ENCODE data around the gene TRAF3IP3.

TRAF3IP3 gene, protein sequence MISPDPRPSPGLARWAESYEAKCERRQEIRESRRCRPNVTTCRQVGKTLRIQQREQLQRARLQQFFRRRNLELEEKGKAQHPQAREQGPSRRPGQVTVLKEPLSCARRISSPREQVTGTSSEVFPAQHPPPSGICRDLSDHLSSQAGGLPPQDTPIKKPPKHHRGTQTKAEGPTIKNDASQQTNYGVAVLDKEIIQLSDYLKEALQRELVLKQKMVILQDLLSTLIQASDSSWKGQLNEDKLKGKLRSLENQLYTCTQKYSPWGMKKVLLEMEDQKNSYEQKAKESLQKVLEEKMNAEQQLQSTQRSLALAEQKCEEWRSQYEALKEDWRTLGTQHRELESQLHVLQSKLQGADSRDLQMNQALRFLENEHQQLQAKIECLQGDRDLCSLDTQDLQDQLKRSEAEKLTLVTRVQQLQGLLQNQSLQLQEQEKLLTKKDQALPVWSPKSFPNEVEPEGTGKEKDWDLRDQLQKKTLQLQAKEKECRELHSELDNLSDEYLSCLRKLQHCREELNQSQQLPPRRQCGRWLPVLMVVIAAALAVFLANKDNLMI

DNA sequence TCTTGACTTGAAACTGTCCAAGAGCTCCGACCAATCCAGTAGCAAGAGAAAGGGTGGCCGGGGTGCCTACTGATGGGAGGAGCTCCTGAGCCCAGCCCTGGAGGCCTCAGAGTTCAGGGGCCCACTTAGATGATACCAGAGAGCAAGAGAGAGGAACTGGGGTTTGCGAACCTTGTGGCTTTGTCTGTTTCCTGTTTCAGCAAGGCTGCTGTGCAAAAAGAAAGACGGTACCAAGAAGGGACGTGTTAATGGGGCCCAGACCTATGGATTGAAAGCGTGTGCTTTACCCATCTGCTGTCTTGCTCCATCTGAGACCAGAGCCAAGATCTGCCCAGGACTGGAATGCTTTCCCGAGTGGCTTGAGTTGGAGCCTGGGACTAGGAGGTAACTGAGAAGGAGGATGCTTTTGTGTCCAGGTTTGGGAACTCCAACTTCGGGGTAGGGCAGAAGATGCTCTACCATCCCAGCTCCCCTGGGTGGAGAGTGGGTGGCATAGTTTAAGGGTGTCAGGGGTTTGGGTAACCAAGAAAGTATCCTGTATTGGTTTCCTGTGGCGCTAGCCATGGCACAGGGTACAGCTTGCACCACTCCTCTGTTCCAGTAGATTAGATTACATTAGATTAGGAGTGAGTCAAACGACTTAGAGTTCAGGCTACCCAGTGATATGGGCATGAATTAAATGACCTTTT, at the start of gene TRAF3IP3:
TSS of gene TRAF3IP3 (plus strand) at position 128 of the 689 bp plus-strand sequence. CDS start 3,987 bp downstream, outside the sequence.
- peak; percentile 82 for DNase-seq

DNA sequence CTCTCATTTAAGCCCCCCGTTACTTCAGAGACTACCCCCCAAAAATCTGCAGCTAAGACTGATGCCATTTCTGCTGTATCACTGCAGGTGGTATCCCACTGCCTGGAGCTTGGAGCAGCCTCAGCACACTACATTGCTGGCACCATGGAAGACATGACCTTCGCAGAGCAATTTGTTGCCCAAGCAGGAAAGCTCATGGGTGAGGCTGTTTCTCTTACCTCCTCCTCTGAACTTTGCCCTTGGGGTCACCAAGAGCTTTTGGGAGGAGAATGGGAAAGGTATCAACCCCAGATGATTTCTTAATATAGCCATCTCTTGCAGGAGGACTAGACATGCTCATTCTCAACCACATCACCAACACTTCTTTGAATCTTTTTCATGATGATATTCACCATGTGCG, 49.2 kb upstream of the TRAF3IP3 start:
- no peak for DNase-seq

DNA sequence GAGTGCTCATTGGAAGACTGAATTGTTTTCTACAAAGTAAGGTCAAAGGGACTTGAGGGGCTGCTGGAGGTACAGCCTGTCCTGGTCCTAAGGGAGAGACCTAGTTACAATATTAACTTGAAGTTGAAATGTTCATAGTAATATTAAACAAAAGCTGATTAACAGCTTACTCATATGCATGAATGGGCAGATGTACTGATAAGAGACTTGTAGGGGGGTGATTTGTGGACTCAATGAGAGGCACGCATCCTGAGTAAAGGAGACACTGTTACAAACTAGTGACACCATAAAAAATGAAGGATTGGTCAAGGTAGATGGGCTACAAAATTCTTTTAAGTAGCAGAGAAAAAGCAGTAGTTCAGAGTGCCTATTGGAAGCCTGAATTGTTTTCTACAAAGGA, 48.5 kb upstream of the TRAF3IP3 start:
- no peak for DNase-seq

DNA sequence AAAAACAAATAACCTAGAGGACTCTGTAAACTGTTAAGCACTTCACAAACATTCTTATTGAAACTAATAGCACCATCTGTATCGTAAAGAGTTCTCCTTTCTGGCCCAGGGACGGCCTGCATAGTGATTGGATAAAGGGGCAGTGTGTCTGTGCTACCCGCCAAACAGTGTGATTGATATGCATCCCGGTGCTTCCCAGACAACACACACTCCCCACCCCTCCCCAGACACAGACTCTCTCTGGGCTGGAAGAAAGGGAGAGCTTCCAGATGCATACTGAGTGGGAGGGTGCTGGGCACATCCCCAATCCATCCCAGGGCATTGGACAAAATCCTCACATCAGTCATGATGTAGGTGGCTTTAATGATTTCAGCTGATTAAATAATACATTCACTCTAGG, 47.6 kb upstream of the TRAF3IP3 start:
- DNase-seq, result no peak

DNA sequence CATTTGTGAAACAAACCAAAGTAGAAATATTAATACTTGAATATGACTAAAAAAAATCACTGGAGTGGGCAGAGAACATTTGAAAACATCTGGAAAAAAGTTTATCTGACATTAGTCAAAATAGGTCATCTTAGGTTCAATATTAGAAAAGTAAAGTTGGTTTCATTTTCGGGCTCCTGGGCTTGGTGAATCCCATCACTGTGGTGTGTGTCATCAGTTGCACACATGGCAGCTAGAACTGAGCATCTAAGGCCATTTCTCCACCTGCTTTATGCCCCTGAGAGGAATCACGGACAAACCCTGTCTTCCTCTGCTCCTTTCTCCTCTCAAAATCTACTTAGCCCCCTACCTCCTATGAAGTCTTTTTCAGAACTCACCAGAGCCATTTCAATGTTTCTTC, 45.8 kb upstream of the TRAF3IP3 start:
- DNase-seq, result peak; percentile 13

DNA sequence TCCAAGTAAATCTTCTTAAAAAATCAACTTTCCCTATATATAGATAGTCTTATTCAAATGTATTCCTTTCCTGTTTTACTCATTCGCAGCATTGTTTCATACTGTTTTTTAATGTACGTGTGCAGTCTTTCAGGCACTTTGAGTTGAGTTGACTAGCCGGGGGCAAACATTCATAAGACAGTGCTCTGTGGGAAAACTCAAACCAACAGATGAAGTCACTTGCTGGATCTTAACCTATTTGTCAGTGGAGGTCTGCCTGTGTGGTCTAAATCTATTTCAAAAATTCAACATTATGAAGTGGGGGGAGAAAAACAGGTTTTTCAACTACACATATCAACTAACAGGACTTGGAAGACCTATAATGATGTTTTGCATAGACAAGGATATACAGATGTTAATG, 45.0 kb upstream of the TRAF3IP3 start:
- DNase-seq, result no peak

DNA sequence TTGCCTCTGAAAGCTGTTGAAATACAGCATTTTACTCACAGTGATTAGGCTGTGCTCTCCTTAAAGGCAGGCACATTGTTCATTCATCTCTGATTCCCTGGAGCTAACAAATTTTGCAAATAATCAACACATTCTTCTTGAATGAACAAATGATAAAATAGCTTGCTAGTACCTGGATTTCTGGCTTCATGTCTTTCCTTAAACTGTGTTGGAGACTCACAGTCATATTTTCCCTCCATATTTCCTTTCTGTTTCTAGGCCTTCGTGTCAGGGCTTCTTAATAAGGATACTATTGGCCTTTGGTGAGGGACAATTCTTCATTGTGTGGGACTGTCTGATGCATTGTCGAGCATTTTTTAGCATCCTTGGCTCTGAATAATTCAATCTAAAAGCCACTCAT, 41.5 kb upstream of the TRAF3IP3 start:
- DNase-seq, result no peak

DNA sequence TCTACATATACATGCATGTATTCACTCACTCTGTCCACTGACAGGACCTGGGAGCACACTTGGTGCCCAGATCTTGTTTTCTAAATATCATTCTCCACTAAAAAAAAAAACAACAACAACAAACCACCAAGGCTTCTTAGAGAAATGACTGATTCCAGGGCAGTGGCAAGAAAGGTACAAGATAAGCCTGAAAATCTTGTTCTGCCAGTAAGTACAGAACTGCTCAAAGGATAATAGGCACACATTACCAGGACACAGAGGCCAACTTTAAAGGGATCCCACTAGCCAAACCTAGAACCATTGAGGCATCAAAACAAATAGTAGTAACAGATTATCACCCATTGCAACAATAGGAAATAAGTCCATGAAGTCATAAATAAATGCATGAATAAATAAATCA, 40.5 kb upstream of the TRAF3IP3 start:
- DNase-seq, result no peak

DNA sequence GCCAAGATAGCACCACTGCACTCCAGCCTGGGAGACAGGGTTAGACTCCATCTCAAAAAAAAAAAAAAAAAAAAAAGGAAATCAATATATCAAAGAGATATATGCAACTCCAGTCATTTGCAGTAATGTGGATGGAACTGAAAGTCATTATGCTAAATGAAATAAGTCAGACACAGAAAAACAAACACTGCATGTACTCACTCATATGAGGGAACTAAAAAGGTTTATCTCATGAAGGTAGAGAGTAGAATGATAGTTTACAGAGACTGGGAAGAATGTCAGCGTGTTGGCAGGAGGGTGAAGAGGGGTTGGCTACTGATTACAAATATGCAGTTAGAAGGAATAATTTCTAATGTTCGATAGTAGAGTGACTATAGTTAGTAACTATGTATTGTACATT, 38.0 kb upstream of the TRAF3IP3 start:
- DNase-seq, result no peak

DNA sequence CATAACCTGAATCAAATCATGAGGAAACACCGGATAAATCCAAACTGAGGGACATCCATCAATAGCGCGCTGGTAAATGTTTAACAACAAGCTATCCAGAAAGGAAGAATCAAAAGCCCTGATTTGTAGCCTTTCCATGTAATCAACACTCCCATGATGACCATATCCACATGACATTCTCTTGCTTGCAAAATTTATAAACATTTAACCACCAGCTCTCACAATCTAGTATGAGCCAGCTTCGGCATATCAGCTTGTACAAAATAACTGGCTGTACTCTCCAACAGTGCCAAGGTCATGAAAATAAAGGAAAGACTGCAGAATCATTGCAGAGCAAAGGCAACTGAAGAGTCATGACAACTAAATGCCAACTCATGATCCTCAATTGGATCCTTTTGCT, 35.5 kb upstream of the TRAF3IP3 start:
- no peak for DNase-seq

DNA sequence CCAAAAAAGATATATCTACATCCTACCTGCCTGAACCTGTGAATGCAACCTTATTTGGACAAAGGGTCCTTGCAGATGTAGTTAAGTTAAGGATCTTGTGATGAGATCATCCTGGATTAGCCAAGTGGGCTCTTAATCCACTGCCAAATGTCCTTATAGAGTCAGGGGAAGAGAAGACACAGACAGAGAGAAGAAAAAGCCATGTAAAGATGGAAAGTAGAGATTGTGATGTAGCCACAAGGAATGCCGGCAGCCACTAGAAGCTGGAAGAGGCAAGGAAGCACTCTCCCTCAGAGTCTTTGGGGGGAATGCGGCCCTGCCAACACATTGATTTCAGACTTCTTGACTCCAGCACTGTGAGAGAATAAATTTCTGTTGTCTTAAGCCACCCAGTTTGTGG, 35.0 kb upstream of the TRAF3IP3 start:
- no peak for DNase-seq

DNA sequence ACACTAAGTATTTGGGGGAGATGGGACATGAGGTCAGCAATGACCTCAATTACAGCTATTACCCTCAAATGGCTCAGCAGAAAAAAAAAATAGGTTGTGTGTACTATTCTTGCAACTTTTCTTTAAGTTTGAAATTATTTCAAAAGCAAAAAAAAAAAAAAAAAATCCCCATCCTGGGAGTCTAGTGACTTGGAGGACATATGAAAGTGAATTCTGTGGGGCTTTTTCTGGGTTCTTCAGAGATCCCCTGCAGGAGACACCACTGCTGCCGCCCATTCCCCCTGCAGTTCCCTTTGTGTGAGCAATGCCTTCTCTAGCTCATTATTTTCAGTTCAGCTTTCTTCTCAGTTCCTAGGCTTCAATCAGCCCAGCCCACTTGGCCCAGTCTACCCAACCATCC, 34.5 kb upstream of the TRAF3IP3 start:
- no peak for DNase-seq

DNA sequence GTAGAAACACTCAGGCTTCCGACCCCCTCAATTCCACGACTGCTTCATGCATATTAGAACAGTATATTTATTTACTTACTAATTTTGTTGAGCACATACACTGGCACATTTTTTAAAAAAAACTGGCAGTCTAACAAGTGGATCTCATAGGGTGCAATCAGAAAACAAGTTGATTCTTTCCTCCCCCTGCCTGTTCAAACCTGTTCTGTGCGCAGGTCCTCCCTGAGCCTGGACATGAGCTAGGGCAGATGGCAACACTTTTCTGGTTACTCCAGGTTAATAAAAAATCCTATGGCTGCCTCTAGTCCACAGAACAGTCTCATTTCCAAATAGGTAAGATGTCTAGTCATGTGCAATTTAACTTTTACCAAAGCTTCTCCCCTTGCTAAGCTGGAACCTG, 32.6 kb upstream of the TRAF3IP3 start:
- no peak for DNase-seq

DNA sequence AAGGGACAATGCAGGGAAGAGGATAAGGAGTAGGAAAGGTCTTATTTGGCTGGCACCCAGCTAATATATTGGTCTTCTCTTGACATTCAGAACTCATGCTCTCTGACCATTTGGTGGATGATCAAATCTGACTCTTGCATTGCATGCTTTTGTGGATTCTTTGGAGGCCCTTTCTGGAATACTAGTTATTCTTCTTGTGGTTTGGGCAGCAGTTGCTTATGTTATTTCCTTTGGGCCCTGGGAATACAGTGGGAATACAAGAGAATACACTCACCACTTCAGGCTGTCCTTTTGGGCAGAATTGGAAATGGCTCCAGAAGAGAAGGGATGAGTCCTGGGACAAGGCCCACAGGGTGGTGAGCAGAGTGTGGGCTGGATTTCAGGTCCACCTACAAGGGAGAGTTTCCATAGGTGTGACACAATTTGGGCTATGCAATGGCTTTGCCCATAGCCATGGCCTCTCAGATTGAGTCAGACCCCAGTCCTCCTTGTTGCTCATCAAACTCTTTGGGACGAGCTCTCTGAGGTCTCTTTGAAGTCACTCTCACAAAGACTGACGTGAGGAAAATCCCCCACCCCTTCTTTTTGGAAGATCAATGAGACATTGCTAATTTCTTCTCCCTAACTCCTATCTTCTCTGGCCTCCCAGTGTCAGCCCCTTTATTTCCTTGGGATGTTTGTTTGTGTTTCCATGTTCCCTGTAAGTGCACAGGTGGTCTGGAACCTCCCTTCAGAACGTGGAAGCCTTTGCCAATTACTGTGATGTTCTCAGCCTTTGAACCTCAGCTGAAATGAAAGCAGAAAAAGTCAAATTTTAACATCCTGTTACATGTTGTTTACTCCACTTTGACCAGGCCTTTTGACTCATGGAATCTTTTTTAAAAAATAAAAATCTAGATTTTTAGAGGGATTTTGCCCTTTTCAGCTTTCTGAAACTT, 31.8 kb upstream of the TRAF3IP3 start:
- no peak for DNase-seq

DNA sequence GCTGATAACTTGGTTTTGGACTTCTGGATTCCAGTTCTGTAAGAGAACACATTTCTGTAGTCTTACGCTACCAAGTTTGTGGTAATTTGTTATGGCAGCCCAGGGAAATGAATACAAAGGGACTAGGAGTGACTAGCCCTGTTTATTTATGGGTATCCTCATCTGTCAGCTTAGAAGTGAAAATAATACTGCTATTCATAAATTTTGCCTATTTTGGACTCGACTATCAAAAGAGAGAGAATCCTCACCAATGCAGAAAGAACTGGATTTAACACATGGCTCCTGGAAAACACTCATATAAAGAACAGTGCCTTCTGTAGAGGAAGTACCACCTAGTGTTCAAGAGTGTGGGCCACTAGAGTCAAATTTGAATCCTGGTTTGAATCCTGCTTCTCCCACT, 28.6 kb upstream of the TRAF3IP3 start:
- DNase-seq, result no peak

DNA sequence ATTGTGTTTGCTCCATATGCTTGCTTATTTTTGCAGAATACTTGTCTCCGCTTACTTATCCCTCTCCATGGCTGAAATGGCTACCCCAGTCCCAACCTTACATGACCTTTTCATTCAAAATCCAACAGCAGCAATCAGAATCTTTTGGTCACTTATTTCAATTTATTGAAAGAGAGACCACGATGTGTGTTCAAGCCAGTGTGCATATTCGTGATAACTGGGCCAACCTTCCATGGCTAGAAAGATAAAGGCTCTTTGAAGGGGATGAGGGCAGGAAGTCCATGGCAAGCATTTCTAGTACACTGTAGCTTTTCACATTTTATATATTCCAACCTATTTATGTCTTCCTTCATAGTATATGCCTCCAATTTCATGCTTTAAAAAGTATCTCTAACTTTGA, 28.1 kb upstream of the TRAF3IP3 start:
- DNase-seq, result no peak

DNA sequence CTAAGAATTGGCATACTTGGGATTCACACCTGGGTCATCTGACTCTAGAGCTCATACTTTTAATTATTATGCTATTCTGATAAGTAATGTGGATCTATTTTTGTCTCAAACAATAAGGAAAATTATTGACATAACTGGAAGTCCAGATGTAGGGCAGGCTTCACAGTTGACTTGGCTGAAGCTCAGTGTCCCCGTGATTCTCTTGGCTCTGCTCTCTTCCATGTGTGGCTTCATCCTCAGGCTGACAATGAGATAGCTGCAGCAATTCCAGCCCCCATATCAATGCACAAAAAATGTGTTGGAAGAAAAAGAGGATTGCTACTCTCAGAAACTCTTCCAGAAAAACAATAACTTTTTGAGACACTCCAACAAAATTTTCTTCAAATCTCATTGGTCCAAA, 27.4 kb upstream of the TRAF3IP3 start:
- DNase-seq, result no peak

DNA sequence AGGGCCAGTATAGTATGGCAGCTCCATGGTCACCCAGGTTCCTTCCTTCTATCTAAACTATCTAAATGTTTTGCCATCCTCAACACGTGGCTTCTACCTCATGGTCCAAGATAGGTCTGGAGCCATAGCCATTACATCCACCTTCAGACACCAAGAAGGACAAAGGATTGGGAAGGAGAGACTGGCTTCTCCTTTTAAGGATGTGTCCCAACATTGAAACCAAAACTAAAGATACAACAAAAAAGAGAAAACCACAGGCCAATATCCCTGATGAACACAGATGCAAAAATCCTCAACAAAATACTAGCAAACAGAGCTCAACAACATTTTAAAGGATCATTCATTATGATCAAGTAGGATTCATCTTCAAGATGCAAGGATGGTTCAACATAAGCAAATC, 26.4 kb upstream of the TRAF3IP3 start:
- DNase-seq, result no peak

DNA sequence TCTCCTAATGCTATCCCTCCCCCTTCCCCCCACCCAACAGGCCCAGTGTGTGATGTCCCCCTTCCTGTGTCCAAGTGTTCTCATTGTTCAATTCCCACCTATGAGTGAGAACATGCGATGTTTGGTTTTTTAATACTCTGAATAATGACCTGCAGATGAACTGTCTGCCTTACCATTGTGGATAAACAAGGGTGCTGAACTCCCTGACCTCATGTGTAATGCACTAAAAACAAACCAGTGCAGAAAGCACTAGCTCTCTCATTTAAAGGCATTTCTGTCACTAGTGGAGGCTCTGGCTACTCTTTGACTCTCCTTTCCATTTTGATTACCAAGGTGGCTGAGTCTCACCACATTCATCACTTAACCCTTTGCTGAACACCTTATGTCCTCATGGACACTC, 23.1 kb upstream of the TRAF3IP3 start:
- DNase-seq, result no peak

DNA sequence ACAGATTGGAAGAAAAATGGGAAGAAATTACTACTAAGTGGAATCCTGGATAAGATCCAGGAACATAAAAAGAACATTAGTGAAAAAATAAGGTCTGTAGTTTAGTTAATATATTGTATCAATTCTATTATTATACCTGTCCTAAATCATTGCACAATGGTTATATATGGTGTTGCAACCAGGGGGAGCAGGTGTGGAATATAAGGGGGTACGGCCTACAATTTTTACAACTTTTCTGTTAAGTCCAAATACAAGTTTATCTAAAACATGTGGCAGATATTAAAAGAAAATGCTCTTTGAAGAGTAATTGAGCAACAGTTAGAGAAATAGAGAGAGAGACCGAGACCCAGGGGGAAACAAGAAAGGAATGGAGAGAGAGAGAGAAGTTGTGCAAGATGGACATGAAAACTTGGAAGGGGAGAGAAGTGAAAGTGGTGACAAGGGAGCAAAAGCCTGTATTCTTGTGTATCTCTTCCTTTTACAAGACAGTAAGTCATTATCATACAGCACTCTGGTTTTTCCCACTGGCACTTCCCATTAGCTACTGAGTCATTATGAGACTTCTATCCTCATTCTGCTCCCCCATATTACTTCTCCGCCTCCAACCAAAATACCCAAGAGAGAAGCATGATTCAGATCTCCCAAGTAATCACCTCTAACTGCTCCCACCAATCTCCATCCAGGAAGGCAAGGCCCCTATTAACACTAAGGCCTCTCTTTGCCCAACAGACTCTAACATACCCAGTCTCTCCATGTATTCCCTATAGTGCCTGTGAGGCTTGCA, 22.3 kb upstream of the TRAF3IP3 start:
- DNase-seq, result no peak

DNA sequence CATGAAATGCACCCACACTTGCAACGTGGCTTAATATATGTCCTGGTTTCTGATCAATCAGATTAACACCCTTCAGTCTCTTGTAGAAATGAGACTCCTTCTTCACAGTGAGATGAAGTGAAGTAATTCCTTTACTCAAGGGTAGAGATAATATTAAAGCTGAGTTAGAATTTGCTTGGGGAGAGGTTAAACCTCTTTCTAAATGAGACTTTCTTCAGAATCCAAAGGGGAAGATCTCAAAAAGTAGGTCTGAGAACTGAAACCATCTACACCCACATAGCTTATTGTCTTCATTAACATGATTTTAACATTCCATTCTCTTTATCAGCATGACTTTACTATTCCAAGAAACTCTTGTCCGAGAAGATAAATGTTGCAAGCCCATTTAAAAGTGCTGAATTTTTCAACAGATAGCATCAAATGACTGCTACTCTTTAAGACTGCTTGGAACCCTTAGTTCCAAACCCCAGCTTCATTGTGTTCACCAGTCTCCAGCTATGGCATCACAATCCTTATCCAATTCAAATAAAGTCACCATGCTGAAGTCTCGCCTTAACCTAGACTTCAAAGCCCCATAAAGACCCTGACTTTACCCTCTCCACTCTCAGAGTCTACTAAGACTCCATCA, 19.2 kb upstream of the TRAF3IP3 start:
- DNase-seq, result no peak

DNA sequence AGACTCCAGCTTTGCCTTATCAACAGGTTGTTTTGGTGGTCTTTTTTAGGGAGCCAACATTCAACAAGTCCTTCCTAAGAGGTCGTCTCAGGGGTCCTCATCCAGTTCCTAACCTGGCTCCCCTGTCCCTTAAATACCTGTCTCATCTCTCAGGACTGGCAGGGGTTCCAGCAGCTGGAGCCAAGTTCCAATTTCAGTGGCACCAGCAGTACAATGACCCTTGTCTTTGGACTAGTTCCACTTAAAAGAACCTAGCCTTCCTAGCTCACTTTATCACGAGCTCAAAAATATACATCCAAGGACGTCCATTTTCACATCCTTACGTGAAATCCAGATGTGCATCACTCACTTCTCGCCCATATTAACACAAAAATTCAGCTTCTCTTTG, 18.7 kb upstream of the TRAF3IP3 start:
- DNase-seq, result no peak

Data from CD4-positive, alpha-beta T cell treated with Interleukin-12 subunit alpha and Interleukin-12 subunit beta, for 1 hour (primary cell).